CD4-positive, alpha-beta T cell (primary cell): ENCODE measurements around the gene SURF2. TPM values are rescaled to one million over a fixed set of nuclear protein-coding genes. Genes with fewer than 3 reads are reported as not detected.
A peak's percentile ranks its signal among the peaks of the same experiment; 100 is the strongest.

ENCODE experiments used
- ATAC-seq: fragments of 200-7000 bp; cut with Tn5 transposase; one replicate; pipeline ENCODE4 v1.10.0; 2022; ENCODE audit warnings: mild to moderate bottlenecking; ENCODE audit not compliant: poor library complexity
- CTCF ChIA-PET: fragments of 350-600 bp; sonication (Branson Sonifier 250); formaldehyde crosslinking; loops from one replicate; lab custom pipeline; 2021; ENCODE audit warnings: antibody characterized with exemption, inconsistent platforms; lab: Charles Lee
- POLR2A ChIA-PET: fragments of 350-600 bp; sonication (Branson Sonifier 250); formaldehyde crosslinking; loops from one replicate; lab custom pipeline; 2021; ENCODE audit warnings: antibody characterized with exemption, inconsistent platforms; lab: Charles Lee
- DNase-seq, 14 experiments: peaks; one replicate each; pipeline ENCODE4 v3.0.0-alpha.2; 2013 to 2020; ENCODE audit warnings: mixed read lengths in 2 of 14
- H3K27ac ChIP-seq, 2 donors: one replicate each; pipeline versions ENCODE4 v1.5.1 to v1.7.0; 2013; ENCODE audit warnings: low read length in 2 of 2, low read depth in 1 of 2, mild to moderate bottlenecking in 1 of 2
- H3K27me3 ChIP-seq, 2 experiments: 1 replicate in 1 of 2; 2 replicates in 1 of 2; pipeline versions ENCODE4 v1.6.1 to v1.7.0; 2013; ENCODE audit warnings: low read length in 2 of 2, control low read depth in 1 of 2, mild to moderate bottlenecking in 1 of 2, moderate library complexity in 1 of 2; ENCODE audit not compliant: insufficient read depth in 2 of 2, control insufficient read depth in 1 of 2
- H3K36me3 ChIP-seq: one replicate; pipeline ENCODE4 v1.6.1; 2013; ENCODE audit warnings: low read length, control low read depth; ENCODE audit not compliant: insufficient read depth
- H3K4me1 ChIP-seq: one replicate; pipeline ENCODE4 v1.6.1; 2013; ENCODE audit warnings: low read length, control low read depth; ENCODE audit not compliant: insufficient read depth
- H3K4me3 ChIP-seq: one replicate; pipeline ENCODE4 v1.5.1; 2013; ENCODE audit warnings: mild to moderate bottlenecking, low read length, moderate library complexity
- H3K9me3 ChIP-seq, 2 experiments: 1 replicate in 1 of 2; 2 replicates in 1 of 2; pipeline versions ENCODE4 v1.6.1 to v1.7.0; 2013; ENCODE audit warnings: low read length in 2 of 2, mild to moderate bottlenecking in 2 of 2, control low read depth in 1 of 2, moderate library complexity in 1 of 2; ENCODE audit not compliant: control insufficient read depth in 1 of 2, insufficient read depth in 1 of 2
- H3K27ac Mint-ChIP-seq: one replicate; pipeline ENCODE4 v1.8.0; 2020; ENCODE audit warnings: mixed read lengths
- H3K27me3 Mint-ChIP-seq: one replicate; pipeline ENCODE4 v1.8.0; 2021; ENCODE audit warnings: mixed read lengths
- H3K36me3 Mint-ChIP-seq: one replicate; pipeline ENCODE4 v1.8.0; 2021; ENCODE audit warnings: low read depth, mixed read lengths
- H3K4me1 Mint-ChIP-seq: one replicate; pipeline ENCODE4 v1.8.0; 2021; ENCODE audit warnings: low read depth, mixed read lengths
- H3K4me3 Mint-ChIP-seq: one replicate; pipeline ENCODE4 v1.8.0; 2020; ENCODE audit warnings: mild to moderate bottlenecking, mixed read lengths
- H3K9me3 Mint-ChIP-seq: one replicate; pipeline ENCODE4 v1.8.0; 2020; ENCODE audit warnings: mixed read lengths
- intact Hi-C, 2 experiments: fragments of 100-400 bp; cut with DNase I in 1 of 2; cut with micrococcal nuclease in 1 of 2; formaldehyde crosslinking; loops; one replicate each; pipeline versions ENCODE4 v1.15.1 to v1.9.0; 2023 to 2025; cut with DNase I, micrococcal nuclease
- total RNA-seq, 174 experiments: library from RNA in 2 of 174; stranded (reverse) in 2 of 174; gene quantifications; one replicate each; pipeline ENCODE4 v1.2.3 and lab custom pipeline; 2021 to 2026
- TF ChIP-seq, protein P1 (sequence below): fragments of 200-600 bp; IDR thresholded peaks from one replicate; pipeline ENCODE4 v1.8.0; 2022; ENCODE audit warnings: antibody characterized with exemption, mild to moderate bottlenecking

Gene SURF2
- total RNA-seq, 2 experiments from 2014 or later, result 12.7 TPM

DNA sequence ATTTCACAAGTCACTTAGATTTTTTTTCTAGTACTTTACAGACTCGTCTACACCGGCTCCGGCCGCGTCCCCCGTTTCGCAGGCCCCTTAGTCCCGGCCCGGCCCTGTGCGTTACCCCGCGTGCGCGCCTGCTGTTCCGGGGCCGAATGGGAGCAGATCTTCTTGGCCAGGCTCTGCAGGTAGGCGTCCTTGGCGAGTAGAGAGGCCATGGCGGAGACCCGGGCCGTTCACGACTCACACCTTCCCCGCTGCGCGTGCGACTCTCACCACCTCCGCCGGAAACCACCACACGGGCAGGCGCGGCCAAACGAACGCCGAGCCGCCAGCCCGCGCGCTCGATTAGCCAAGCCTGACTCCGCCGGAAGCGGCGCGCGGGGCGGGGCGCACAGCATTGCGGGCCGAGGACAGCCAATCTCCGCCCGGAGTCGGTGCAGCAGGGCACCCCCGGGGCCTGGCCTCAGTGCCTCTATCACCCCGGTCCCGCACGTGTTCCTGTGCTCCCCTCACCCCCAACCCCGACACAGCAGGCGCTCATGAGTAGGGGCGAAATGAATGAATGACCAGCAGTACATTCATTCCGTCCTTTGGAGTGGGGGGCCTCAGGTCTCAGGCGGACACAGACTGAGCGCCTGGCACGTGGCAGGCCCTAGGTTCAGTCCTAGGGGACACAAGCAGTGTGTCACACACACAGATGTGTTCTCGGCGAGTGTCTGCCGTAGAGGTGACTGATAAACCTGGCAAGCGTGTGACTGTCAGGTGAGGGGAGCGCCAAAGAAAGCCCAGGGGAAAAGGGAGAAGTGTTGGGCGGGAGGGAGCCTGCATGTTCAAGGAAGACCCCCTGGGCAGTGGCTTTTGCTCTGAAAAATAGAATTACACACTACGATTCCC lies 20.2 kb upstream of the SURF2 start, which contains the start of gene SURF6:
SURF6 (minus strand) TSS at position 265 of the 888 bp plus-strand sequence; CDS start at position 209, 56 bp downstream.
- DNase-seq (peak; percentile 85 to 97 (median 91)), ATAC-seq (peak; percentile 93)
- Histone ChIP-seq H3K27me3 (no peaks in the 10 kb centered on the region), H3K36me3 (peaks cover 48% of the 10 kb centered on the region), H3K27ac (peak within 1 kb of the TSS; percentile 64 to 77), H3K9me3 (no peaks in the 10 kb centered on the region), H3K4me3 (peak within 1 kb of the TSS; percentile 86), H3K4me1 (peaks cover 54% of the 10 kb centered on the region)
- Mint-ChIP-seq H3K9me3 (no peaks in the 10 kb centered on the region), H3K27ac (peak within 1 kb of the TSS; percentile 91), H3K4me1 (peaks cover 32% of the 10 kb centered on the region), H3K27me3 (no peaks in the 10 kb centered on the region), H3K36me3 (peaks cover 68% of the 10 kb centered on the region), H3K4me3 (peak within 1 kb of the TSS; percentile 97)
- CTCF ChIA-PET, result no interaction called here
- POLR2A ChIA-PET, result interaction anchor here (1.3 to 3.2 kb wide), 3 partner anchors 12 to 41 kb away, joined by 5 to 19 read pairs (median 16); partner anchors contain the start of genes MED22, RPL7A and STKLD1
- intact Hi-C loops, result loop anchor here (1.0 to 5.0 kb wide), 9 partner anchors 12 to 664 kb away; partner anchors contain the start of genes MED22 (in 2 of the 2), RPL7A (in 2 of the 2), CACFD1 (in 1 of the 2) and GTF3C4 (in 1 of the 2)
- TF ChIP-seq, protein P1, sequence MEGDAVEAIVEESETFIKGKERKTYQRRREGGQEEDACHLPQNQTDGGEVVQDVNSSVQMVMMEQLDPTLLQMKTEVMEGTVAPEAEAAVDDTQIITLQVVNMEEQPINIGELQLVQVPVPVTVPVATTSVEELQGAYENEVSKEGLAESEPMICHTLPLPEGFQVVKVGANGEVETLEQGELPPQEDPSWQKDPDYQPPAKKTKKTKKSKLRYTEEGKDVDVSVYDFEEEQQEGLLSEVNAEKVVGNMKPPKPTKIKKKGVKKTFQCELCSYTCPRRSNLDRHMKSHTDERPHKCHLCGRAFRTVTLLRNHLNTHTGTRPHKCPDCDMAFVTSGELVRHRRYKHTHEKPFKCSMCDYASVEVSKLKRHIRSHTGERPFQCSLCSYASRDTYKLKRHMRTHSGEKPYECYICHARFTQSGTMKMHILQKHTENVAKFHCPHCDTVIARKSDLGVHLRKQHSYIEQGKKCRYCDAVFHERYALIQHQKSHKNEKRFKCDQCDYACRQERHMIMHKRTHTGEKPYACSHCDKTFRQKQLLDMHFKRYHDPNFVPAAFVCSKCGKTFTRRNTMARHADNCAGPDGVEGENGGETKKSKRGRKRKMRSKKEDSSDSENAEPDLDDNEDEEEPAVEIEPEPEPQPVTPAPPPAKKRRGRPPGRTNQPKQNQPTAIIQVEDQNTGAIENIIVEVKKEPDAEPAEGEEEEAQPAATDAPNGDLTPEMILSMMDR, result no peak

DNA sequence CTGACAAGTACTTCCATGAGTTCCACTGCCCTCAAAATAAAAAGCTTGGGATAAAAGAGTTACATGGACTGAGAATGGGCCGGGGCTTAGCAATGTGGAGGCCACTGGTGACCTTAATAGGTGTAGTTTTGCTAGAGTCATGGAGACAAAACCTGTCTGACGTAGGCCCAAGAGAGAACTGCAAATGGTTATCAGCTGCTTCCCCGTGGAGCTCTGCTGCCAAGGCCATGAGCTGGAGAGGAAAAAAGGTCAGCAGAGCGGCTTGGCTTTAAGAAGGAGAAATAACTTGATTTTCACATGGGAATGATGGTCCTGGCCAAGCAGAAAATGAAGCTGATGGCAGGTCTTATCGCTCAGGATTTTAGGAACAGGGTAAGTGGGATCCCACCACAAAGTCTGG lies 16.7 kb upstream of the SURF2 start:
- no peak for DNase-seq
- ChIA-PET CTCF (no interaction called here), POLR2A (interaction anchor here (1.0 to 1.6 kb wide), 3 partner anchors 8 to 16 kb away, joined by 3 to 5 read pairs (median 5); partner anchors contain the start of genes MED22 and RPL7A)
- peaks cover 46% of the 10 kb centered on the region for H3K36me3 ChIP-seq
- no peak overlapping the region for H3K4me3 ChIP-seq
- no peak for ATAC-seq
- H3K9me3 ChIP-seq, result no peaks in the 10 kb centered on the region
- no peak overlapping the region for H3K27ac ChIP-seq
- TF ChIP-seq, protein P1, result no peak
- no peaks in the 10 kb centered on the region for H3K9me3 Mint-ChIP-seq
- no peaks in the 10 kb centered on the region for H3K27me3 ChIP-seq
- H3K4me1 ChIP-seq, result peaks cover 43% of the 10 kb centered on the region
- intact Hi-C loops, result loop anchor here in 1 of 2 experiments (5.0 to 10.0 kb wide), 4 partner anchors 138 to 935 kb away; partner anchors contain the start of genes GTF3C4, SLC2A6 and TTF1
- H3K36me3 Mint-ChIP-seq, result peaks cover 50% of the 10 kb centered on the region
- peak overlapping the region; percentile 47 for H3K27ac Mint-ChIP-seq
- H3K4me1 Mint-ChIP-seq, result peaks cover 32% of the 10 kb centered on the region
- no peak overlapping the region for H3K4me3 Mint-ChIP-seq
- H3K27me3 Mint-ChIP-seq, result no peaks in the 10 kb centered on the region

DNA sequence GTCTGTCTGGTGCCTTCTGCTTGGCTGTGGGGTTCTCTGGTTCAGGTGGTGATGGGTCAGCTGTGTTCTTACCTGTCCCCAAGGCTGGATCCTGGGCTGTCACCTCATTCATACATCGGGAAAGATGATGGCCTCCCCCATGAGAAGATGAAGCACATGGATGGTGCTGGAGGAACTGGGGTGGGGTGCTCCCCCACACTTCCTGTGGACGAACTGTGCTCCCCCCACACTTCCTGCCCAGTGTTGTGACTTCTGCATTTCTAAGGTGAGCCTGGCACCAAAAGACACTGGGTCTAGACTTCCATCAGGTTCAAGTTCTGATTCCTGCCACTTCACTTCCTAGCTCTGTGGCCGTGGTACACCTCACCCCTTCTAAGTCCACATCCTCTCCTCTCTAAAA lies 16.1 kb upstream of the SURF2 start:
- peaks cover 51% of the 10 kb centered on the region for H3K36me3 ChIP-seq
- TF ChIP-seq, protein P1, result no peak
- ChIA-PET CTCF (interaction anchor here (1.2 kb wide), 1 partner anchor 146 kb away, joined by 3 read pairs; no protein-coding TSS in a partner anchor), POLR2A (interaction anchor here (1.0 to 1.6 kb wide), 3 partner anchors 8 to 15 kb away, joined by 3 to 5 read pairs (median 5); partner anchors contain the start of genes MED22 and RPL7A)
- H3K27ac Mint-ChIP-seq, result peak overlapping the region; percentile 47
- no peaks in the 10 kb centered on the region for H3K27me3 Mint-ChIP-seq
- H3K36me3 Mint-ChIP-seq, result peaks cover 51% of the 10 kb centered on the region
- no peaks in the 10 kb centered on the region for H3K9me3 ChIP-seq
- ATAC-seq (no peak), DNase-seq (peak in 1 of 14 experiments; percentile 15)
- peak overlapping the region; percentile 23 for H3K4me3 Mint-ChIP-seq
- no peak overlapping the region for H3K27ac ChIP-seq
- H3K4me1 ChIP-seq, result peaks cover 38% of the 10 kb centered on the region
- H3K4me1 Mint-ChIP-seq, result peaks cover 28% of the 10 kb centered on the region
- no peaks in the 10 kb centered on the region for H3K27me3 ChIP-seq
- no peaks in the 10 kb centered on the region for H3K9me3 Mint-ChIP-seq
- intact Hi-C loops, result loop anchor here in 1 of 2 experiments (10.0 kb wide), 1 partner anchor 935 kb away; the partner anchor contains the start of gene TTF1
- H3K4me3 ChIP-seq, result no peak overlapping the region
